Measurements from ENCODE around the gene SCN5A. TPM values are rescaled to one million over a fixed set of nuclear protein-coding genes. Genes with fewer than 3 reads are reported as not detected.

SCN5A gene
- total RNA-seq, 2 experiments from 2014 or later, result 0.20 to 0.52 TPM

DNA sequence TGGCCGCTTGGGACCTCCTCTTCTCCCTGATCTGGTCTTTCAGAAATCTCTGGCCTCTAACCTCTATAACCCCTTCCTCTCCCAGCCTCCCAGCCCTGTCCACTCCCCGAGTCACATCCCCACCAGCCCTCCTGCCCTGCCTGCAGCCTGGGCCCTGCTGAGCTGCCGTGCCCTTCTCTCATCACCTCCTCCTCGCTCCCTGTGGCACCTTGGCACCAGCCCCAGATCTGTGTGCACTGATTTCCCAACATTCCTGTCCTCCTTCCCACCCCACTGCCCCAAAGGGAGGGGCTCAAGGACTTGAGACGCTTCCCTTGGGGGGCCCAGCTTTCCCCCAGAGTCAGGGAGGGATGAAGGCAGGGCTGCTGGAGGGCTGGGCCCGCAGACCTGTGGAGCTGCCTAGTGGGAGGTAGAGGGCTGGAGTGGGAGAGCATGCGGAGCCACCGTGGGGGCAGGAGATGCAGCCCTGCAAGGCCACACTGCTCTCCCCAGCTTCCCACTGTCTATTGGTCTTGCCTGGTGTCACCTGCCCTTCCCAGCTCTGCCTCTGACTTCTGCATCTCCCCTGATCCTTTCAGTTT, 110.6 kb downstream of the SCN5A start:
- H3K27me3 Mint-ChIP-seq, result no peaks in the 10 kb centered on the region
- no peak for ATAC-seq
- peaks cover 4% of the 10 kb centered on the region for H3K36me3 Mint-ChIP-seq (ENCODE audit: low read depth)
- TF ChIP-seq, protein P1, sequence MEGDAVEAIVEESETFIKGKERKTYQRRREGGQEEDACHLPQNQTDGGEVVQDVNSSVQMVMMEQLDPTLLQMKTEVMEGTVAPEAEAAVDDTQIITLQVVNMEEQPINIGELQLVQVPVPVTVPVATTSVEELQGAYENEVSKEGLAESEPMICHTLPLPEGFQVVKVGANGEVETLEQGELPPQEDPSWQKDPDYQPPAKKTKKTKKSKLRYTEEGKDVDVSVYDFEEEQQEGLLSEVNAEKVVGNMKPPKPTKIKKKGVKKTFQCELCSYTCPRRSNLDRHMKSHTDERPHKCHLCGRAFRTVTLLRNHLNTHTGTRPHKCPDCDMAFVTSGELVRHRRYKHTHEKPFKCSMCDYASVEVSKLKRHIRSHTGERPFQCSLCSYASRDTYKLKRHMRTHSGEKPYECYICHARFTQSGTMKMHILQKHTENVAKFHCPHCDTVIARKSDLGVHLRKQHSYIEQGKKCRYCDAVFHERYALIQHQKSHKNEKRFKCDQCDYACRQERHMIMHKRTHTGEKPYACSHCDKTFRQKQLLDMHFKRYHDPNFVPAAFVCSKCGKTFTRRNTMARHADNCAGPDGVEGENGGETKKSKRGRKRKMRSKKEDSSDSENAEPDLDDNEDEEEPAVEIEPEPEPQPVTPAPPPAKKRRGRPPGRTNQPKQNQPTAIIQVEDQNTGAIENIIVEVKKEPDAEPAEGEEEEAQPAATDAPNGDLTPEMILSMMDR (IDR thresholded peaks at IDR 0.05), result no peak
- DNase-seq, result no peak
- peaks cover 4% of the 10 kb centered on the region for H3K4me1 Mint-ChIP-seq (ENCODE audit: low read depth)
- no peak overlapping the region for H3K27ac Mint-ChIP-seq
- ChIA-PET POLR2A (interaction anchor here (0.6 kb wide), 1 partner anchor 545 kb away, joined by 3 read pairs; no protein-coding TSS in a partner anchor), CTCF (interaction anchor here (0.9 to 2.8 kb wide), 2 partner anchors 18 to 112 kb away, joined by 3 to 16 read pairs; no protein-coding TSS in a partner anchor)
- H3K4me3 Mint-ChIP-seq, result no peak overlapping the region
- intact Hi-C loops (cut with micrococcal nuclease), result no loop called here
- H3K9me3 Mint-ChIP-seq, result no peaks in the 10 kb centered on the region

- Mint-ChIP-seq H3K9me3 (no peaks in the 10 kb centered on the region), H3K4me3 (no peak overlapping the region), H3K27ac (peak overlapping the region; percentile 24), H3K36me3 (ENCODE audit: low read depth) (peaks cover 4% of the 10 kb centered on the region), H3K27me3 (no peaks in the 10 kb centered on the region), H3K4me1 (ENCODE audit: low read depth) (peaks cover 4% of the 10 kb centered on the region)
- ChIA-PET CTCF (interaction anchor here (1.7 to 2.5 kb wide), 2 partner anchors 15 to 17 kb away, joined by 4 to 10 read pairs; no protein-coding TSS in a partner anchor), POLR2A (no interaction called here)
- TF ChIP-seq, protein P1 (IDR thresholded peaks at IDR 0.05), result no peak
- DNase-seq (no peak), ATAC-seq (no peak)
- intact Hi-C loops (cut with micrococcal nuclease), result no loop called here
Observed at GRCh38 chr3:38536671-38537070, 112.8 kb downstream of the SCN5A start.

GRCh38 chr3:38534604-38535003, 114.9 kb downstream of the SCN5A start:
- TF ChIP-seq, protein P1 (IDR thresholded peaks at IDR 0.05), result no peak
- ATAC-seq (no peak), DNase-seq (no peak)
- intact Hi-C loops (cut with micrococcal nuclease), result no loop called here
- Mint-ChIP-seq H3K4me1 (ENCODE audit: low read depth) (peaks cover 4% of the 10 kb centered on the region), H3K4me3 (no peak overlapping the region), H3K9me3 (no peaks in the 10 kb centered on the region), H3K27ac (no peak overlapping the region), H3K36me3 (ENCODE audit: low read depth) (peaks cover 12% of the 10 kb centered on the region), H3K27me3 (no peaks in the 10 kb centered on the region)
- POLR2A ChIA-PET, result no interaction called here
- CTCF ChIA-PET, result interaction anchor here (1.2 kb wide), 1 partner anchor 13 kb away, joined by 5 read pairs; no protein-coding TSS in a partner anchor

DNA sequence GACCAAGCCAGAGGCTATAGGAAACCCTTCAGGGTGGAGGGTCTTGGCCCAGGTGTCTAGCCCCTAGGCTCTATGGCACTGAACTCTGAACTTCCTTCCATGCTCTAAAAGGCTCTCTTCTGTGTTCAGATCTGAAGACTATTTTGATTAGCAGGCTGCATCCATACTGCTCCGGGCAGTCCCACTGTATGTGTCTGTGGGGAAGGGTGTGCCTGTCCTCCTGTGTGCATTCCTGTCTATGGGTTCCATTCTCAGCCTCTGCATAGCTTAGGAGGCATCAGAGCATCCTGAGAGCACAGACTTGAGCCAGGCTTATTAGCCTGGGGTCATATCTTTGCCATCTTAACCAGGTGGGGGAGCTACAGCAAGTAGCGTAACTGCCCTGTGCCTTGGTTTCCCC, 115.3 kb downstream of the SCN5A start:
- TF ChIP-seq, protein P1 (IDR thresholded peaks at IDR 0.05), result no peak
- intact Hi-C loops (cut with micrococcal nuclease), result no loop called here
- CTCF ChIA-PET, result interaction anchor here (1.2 kb wide), 1 partner anchor 12 kb away, joined by 5 read pairs; no protein-coding TSS in a partner anchor

GRCh38 chr3:38533285-38533976, 116.1 kb downstream of the SCN5A start:
- no peak for DNase-seq
- H3K36me3 Mint-ChIP-seq (ENCODE audit: low read depth), result peaks cover 14% of the 10 kb centered on the region
- no peaks in the 10 kb centered on the region for H3K27me3 Mint-ChIP-seq
- CTCF ChIA-PET, result interaction anchor here (1.2 kb wide), 1 partner anchor 12 kb away, joined by 5 read pairs; no protein-coding TSS in a partner anchor
- peaks cover 4% of the 10 kb centered on the region for H3K4me1 Mint-ChIP-seq (ENCODE audit: low read depth)
- no peak overlapping the region for H3K27ac Mint-ChIP-seq
- TF ChIP-seq, protein P1 (IDR thresholded peaks at IDR 0.05), result no peak
- intact Hi-C loops (cut with micrococcal nuclease), result no loop called here
- no peaks in the 10 kb centered on the region for H3K9me3 Mint-ChIP-seq
- H3K4me3 Mint-ChIP-seq, result no peak overlapping the region
- ATAC-seq, result no peak
- POLR2A ChIA-PET, result no interaction called here

More for the DNA sequence above, 115.3 kb downstream of the SCN5A start:
- Mint-ChIP-seq H3K36me3 (ENCODE audit: low read depth) (peaks cover 12% of the 10 kb centered on the region), H3K4me3 (no peak overlapping the region), H3K27me3 (no peaks in the 10 kb centered on the region), H3K4me1 (ENCODE audit: low read depth) (peaks cover 4% of the 10 kb centered on the region), H3K27ac (no peak overlapping the region), H3K9me3 (no peaks in the 10 kb centered on the region)
- ATAC-seq (no peak), DNase-seq (no peak)
- POLR2A ChIA-PET, result no interaction called here
